Nephron progenitor cell (in vitro differentiated cells): ENCODE data around the gene ANKRD33B.
A peak's percentile ranks its signal among the peaks of the same experiment; 100 is the strongest.

Source experiments
- DNase-seq: peaks from one replicate; pipeline ENCODE4 v3.0.0; 2021
- H3K27ac Mint-ChIP-seq: 2 replicates; pipeline ENCODE4 v1.8.0; 2021; ENCODE audit warnings: mild to moderate bottlenecking, moderate library complexity, mixed read lengths
- H3K27me3 Mint-ChIP-seq: 2 replicates; pipeline ENCODE4 v1.8.0; 2021; ENCODE audit warnings: mild to moderate bottlenecking, low read depth, mixed read lengths; ENCODE audit not compliant: poor library complexity
- H3K36me3 Mint-ChIP-seq: 2 replicates; pipeline ENCODE4 v1.8.0; 2021; ENCODE audit warnings: low read depth, mixed read lengths
- H3K4me1 Mint-ChIP-seq: 2 replicates; pipeline ENCODE4 v1.8.0; 2021; ENCODE audit warnings: mixed read lengths
- H3K4me3 Mint-ChIP-seq: 2 replicates; pipeline ENCODE4 v1.8.0; 2021; ENCODE audit warnings: mild to moderate bottlenecking, moderate library complexity, mixed read lengths
- H3K9me3 Mint-ChIP-seq: 2 replicates; pipeline ENCODE4 v1.8.0; 2021; ENCODE audit warnings: mild to moderate bottlenecking, moderate library complexity, mixed read lengths
- CTCF ChIP-seq: fragments of 200-600 bp; sonication (generic); IDR thresholded peaks from 2 replicates; pipeline ENCODE4 v1.5.0; 2021; ENCODE audit warnings: antibody characterized with exemption

ANKRD33B gene

GRCh38 chr5:10521466-10522223 lies 42.2 kb upstream of the ANKRD33B start:
- Mint-ChIP-seq H3K9me3 (peaks cover 25% of the 10 kb centered on the region), H3K27me3 (peaks cover 11% of the 10 kb centered on the region), H3K36me3 (peaks cover 8% of the 10 kb centered on the region), H3K4me1 (peaks cover 12% of the 10 kb centered on the region), H3K27ac (no peak overlapping the region), H3K4me3 (no peak overlapping the region)
- TF ChIP-seq CTCF: peak; percentile 30
- no peak for DNase-seq

- peaks cover 10% of the 10 kb centered on the region for H3K4me1 Mint-ChIP-seq
Observed at GRCh38 chr5:10522224-10522611, 41.7 kb upstream of the ANKRD33B start.

GRCh38 chr5:10524376-10525123 lies 39.3 kb upstream of the ANKRD33B start:
- peaks cover 22% of the 10 kb centered on the region for H3K9me3 Mint-ChIP-seq
- H3K4me3 Mint-ChIP-seq: no peak overlapping the region
- peaks cover 11% of the 10 kb centered on the region for H3K27me3 Mint-ChIP-seq
- no peak for DNase-seq
- peaks cover 8% of the 10 kb centered on the region for H3K36me3 Mint-ChIP-seq
- H3K27ac Mint-ChIP-seq: no peak overlapping the region
- peaks cover 13% of the 10 kb centered on the region for H3K4me1 Mint-ChIP-seq
- no peak for TF ChIP-seq CTCF

More at GRCh38 chr5:10522224-10522611, 41.7 kb upstream of the ANKRD33B start:
- no peak for DNase-seq
- Mint-ChIP-seq H3K27ac (no peak overlapping the region), H3K4me3 (no peak overlapping the region), H3K36me3 (peaks cover 8% of the 10 kb centered on the region), H3K27me3 (peaks cover 12% of the 10 kb centered on the region), H3K9me3 (peaks cover 22% of the 10 kb centered on the region)
- no peak for TF ChIP-seq CTCF

- TF ChIP-seq CTCF: no peak
- H3K27me3 Mint-ChIP-seq: peaks cover 11% of the 10 kb centered on the region
- H3K9me3 Mint-ChIP-seq: peaks cover 22% of the 10 kb centered on the region
- H3K27ac Mint-ChIP-seq: no peak overlapping the region
- peaks cover 8% of the 10 kb centered on the region for H3K36me3 Mint-ChIP-seq
- peaks cover 13% of the 10 kb centered on the region for H3K4me1 Mint-ChIP-seq
- no peak for DNase-seq
- H3K4me3 Mint-ChIP-seq: no peak overlapping the region
Observed at GRCh38 chr5:10525124-10525495, 38.8 kb upstream of the ANKRD33B start.

GRCh38 chr5:10527281-10527950 lies 36.5 kb upstream of the ANKRD33B start:
- no peak for TF ChIP-seq CTCF
- H3K27me3 Mint-ChIP-seq: peaks cover 11% of the 10 kb centered on the region
- peaks cover 8% of the 10 kb centered on the region for H3K36me3 Mint-ChIP-seq
- no peak for DNase-seq
- peaks cover 16% of the 10 kb centered on the region for H3K4me1 Mint-ChIP-seq
- H3K27ac Mint-ChIP-seq: no peak overlapping the region
- peaks cover 19% of the 10 kb centered on the region for H3K9me3 Mint-ChIP-seq
- H3K4me3 Mint-ChIP-seq: no peak overlapping the region
